ENCODE measurements around the gene SWSAP1.
"Not testable (repeated sequence)": the region's sequence is repeated elsewhere in the genome, so short reads cannot be mapped to it uniquely, and the experiment has no call there.

SWSAP1 gene

DNA sequence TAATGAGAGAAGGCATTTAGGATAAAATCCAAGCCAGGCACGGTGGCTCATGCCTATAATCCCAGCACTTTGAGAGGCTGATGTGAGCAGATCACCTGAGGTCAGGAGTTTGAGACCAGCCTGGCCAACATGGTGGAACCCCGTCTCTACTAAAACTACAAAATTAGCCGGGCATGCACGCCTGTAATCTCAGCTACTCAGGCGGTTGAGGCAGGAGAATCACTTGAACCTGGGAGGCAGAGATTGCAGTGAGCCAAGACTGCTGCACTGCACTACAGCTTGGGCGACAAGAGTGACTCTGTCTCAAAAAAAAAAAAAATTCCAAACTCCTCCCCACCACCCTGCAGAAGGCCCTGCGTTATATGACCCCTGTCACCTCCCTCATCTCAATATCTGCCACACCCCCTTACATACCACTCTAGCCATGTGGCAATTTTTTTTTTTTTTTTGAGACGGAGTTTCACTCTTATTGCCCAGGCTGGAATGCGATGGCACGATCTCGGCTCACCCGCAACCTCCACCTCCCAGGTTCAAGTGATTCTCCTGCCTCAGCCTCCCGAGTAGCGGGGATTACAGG, 4.9 kb downstream of the SWSAP1 start:
- not testable (repeated sequence) for DNase-seq

DNA sequence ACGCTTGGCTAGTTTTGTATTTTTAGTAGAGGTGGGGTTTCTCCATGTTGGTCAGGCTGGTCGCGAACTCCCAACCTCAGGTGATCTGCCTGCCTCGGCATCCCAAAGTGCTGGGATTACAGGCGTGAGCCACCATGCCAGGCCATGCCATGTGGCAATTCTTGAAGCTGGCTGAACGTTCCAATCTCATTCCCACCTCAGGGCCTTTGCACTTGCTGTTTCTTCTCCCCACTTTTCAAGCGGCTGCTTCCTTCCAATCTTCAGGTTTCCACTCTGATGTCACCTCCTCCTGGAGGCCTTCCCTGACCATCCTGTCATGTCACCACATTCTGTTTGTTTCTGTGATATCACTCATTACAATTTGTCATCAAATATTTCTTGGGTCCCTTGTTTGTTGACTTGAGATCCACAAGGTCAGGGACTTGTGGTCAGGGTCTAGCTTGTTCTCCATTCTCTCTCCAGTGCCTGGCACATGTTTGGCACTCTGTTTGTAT, 5.4 kb downstream of the SWSAP1 start:
- DNase-seq: no peak

DNA sequence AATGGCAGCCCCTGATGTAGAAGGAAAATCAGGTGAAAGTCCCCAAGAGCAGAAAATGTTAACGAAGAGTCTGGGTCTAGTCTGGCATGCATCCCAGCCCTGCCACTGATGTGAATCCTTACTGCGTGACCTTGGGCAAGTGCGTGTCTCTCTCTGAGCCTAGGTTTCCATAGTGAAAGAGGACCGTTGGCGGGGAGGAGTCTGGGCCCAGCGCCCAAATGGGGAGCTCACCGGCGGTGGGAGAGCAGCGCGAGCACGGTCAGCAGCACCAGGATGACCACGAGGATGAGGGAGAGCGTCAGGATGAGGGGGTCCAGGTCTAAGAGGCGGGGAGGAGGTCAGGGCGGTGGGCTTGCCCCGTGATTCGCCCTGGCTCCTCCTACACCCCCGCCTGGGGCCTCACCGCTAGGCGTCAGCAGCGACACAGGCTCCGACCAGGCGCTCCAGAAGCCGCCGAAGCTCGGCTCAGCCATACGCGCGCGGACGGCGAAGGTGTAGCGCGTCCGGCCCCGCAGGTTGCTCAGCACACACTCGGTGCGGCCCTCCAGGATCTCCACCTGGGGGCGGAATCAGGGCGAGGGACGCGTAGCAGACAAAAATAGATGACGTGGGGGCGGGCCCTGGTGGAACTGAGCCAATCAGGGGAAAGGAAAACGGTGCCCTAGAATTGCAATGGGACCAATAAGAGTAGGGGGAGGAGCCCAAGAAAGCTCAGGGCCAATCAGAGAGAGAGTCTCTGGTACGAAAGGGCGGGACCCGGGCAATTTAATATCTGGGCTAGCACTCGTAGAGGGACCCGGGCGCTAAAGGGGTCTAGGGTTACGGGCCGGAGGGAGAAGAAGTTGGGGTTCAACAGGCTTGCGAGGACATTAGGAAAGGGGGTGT, 6.4 kb downstream of the SWSAP1 start:
- DNase-seq: peak; percentile 96

- peak; percentile 52 to 65 for DNase-seq
These were observed 8.6 kb downstream of the SWSAP1 start for GRCh38 chr19:11382898-11383705.

DNA sequence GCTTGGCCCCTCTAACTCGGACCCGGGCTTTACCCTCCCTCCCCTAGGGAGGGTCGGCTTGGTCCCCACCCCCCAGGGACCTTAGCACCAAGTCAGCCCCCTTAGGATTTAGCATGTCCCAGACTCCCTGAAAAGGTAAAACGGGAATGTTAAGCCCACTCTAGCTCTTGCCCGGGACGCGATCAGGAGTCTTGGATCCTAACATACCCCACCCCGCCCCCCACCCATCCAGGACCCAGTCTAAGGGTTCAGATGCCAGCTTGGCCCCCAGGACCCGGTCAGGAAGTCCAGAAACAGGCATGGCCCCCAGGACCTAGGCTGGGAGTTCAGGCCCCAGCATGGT, 9.2 kb downstream of the SWSAP1 start:
- DNase-seq: no peak

GRCh38 chr19:11384778-11385129, 10.3 kb downstream of the SWSAP1 start:
- DNase-seq: no peak

DNA sequence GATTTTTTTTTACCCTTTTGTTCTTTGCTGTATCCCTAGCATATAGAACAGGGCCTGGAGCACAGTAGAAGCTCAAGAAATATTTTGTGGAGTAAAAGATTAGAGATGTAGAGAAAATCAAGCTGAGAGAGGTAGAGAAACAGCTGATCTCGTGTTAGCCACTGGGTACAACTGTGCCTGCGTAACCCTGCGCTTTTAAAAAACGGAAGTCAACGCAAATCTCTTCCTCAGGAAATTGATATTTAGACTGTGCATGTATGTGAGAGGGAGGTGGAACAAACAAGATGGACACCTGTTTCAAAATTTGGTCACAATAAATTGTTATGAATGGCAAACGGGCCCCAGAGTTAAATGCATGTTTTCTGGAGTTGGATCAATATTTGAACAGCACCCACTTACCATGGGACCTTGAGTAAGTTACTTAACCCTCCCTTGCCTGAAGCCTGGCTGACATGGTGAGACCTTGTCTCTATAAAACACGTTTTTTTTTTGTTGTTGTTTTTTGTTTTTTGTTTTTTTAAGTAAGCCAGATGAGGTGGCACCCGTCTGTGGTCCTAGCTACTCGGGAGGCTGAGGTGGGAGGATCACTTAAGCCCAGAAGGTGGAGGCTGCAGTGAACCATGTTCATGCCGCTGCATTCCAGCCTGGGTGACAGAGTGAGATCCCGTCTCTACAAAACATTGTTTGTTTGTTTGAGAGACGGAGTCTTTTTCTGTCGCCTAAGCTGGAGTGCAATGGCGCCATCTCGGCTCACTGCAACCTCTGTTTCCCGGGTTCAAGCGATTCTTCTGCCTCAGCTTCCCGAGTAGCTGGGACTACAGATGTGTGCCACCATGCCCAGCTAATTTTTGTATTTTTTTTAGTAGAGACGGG, 12.9 kb downstream of the SWSAP1 start:
- no peak for DNase-seq

- DNase-seq: no peak
These were observed 15.9 kb downstream of the SWSAP1 start for GRCh38 chr19:11390359-11390758.

- no peak for DNase-seq
These were observed 16.6 kb downstream of the SWSAP1 start for GRCh38 chr19:11390933-11391680.

- DNase-seq: no peak
These were observed 22.7 kb downstream of the SWSAP1 start for GRCh38 chr19:11397089-11397610.

- no peak for DNase-seq
These were observed 25.2 kb downstream of the SWSAP1 start for GRCh38 chr19:11399667-11400066.

- DNase-seq: no peak
These were observed 26.3 kb downstream of the SWSAP1 start for GRCh38 chr19:11400798-11401197.

DNA sequence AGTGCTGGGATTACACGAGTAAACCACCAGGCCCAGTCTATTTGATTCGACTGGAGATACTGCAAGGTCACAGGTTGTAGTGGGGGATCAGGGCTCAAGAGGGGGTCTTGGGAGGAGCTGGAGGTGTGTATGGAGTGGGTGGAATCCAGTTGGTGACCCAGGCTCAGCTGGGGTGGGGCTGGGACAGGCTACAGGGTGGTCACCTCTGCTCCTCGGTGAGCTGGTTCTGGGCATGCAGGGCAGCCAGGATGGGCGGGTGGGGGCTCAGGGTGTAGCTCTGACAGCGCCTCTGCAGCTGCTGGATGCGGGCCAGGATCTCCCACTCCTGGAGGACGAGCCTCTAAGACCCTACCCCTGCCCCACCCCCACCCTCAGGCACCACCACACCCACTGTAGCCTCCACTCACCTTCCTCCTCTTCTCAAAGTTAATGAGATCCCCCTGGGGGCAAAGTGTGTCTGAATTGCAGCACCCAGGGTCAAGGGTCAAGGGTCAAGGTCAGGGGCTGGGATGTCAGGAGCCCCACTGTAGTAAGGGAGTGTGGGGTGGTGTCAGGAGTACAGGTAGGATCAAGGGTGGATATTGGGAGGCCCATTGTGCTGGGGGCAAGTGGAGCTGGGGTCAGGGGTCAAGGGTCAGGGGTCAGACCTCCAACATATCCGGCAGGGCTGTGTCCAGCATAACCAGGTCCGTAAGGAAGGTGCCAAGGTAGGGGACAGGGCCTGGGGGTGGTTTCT, 27.5 kb downstream of the SWSAP1 start:
- DNase-seq: no peak

DNA sequence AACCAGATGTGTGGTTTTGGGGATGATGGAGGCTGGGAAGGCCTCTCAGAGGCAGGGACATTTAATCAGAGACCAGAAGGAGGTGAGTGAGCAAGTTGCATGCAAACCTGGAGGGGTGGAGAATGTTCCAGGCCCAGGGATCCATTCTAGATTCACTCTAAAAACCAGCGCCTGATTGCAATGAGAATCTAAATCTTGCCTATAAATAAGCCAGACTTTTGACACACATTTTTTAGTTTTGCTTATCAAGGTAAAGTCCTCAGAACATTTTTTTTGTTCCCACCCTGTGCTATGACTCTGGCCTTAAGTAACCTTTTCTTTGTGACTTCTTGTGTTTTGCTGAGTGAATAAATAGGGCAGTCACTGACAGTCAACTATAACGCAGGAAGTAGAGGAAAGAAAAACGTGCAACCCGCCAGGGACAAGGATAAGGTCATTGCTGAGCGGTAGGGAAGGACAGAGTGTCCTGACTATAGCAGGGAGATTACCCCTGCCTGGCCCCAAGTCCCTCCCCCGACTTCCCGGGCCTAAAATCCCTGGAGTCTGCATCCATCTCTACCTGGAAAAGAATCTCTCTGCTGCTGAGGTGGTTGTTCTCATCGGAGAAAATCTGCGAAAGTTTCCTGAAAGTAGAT, 30.2 kb downstream of the SWSAP1 start:
- DNase-seq: no peak

- peak; percentile 50 to 62 for DNase-seq
These were observed 31.6 kb downstream of the SWSAP1 start for GRCh38 chr19:11405846-11406643.

GRCh38 chr19:11406703-11407236, 32.3 kb downstream of the SWSAP1 start:
- not testable (repeated sequence) for DNase-seq

DNA sequence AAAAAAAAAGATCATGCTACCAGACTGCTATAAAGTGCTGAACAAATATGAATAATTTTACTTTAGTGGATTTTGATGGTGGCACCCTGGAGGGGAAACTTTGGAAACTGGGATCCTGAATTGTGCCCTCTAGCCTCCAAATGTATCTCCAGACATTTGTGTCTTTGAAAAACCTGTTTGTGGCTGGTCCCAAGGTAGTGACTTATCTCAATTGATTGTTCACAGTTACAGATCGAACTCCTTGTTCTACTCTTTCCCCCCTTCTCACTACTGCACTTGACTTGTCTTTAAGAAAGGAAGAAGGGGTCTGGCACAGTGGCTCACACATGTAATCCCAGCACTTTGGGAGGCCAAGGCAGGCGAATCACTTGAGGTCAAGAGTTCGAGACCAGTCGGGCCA, 34.1 kb downstream of the SWSAP1 start:
- no peak for DNase-seq

DNA sequence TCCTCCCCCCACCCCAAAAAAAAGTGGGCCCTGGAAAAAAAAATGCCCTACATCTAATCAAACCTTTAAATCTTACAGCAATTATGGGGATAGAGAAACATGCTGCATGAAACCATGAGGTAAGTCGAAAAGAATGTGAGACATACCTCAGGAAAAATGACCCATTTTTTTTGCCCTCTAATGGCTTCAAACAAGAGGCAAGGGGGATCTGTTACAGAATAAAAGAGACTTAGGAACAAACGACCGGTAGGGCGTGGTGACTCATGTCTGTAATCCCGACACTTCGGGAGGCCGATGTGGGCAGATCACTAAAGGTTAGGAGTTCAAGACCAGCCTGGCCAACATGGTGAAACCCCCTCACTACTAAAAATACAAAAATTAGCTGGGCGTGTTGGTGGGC, 36.2 kb downstream of the SWSAP1 start:
- no peak for DNase-seq

GRCh38 chr19:11414544-11414943, 40.1 kb downstream of the SWSAP1 start:
- no peak for DNase-seq

All from stimulated activated CD4-positive, alpha-beta T cell treated with anti-CD3 and anti-CD28 coated beads, Interleukin-2, amount 100 ng/mL, for 24 hours (primary cell).